Activated CD4-positive, alpha-beta T cell treated with anti-CD3 and anti-CD28 coated beads, Interleukin-2, amount 10 ng/mL, durations not matched to agents 24 days and 14 days (primary cell): Measurements from ENCODE around the gene EPHB1. TPM values are rescaled to one million over a fixed set of nuclear protein-coding genes. Genes with fewer than 3 reads are reported as not detected.

ENCODE experiments used
- DNase-seq: peaks from one replicate; pipeline ENCODE4 v3.0.0; 2022
- H3K27ac Mint-ChIP-seq: one replicate; pipeline ENCODE4 v1.8.0; 2022; ENCODE audit warnings: mild to moderate bottlenecking, mixed read lengths
- H3K27me3 Mint-ChIP-seq: one replicate; pipeline ENCODE4 v1.8.0; 2022; ENCODE audit warnings: mixed read lengths
- H3K36me3 Mint-ChIP-seq: one replicate; pipeline ENCODE4 v1.8.0; 2022; ENCODE audit warnings: low read depth, mild to moderate bottlenecking, mixed read lengths
- H3K4me1 Mint-ChIP-seq: one replicate; pipeline ENCODE4 v1.8.0; 2021; ENCODE audit warnings: mixed read lengths
- H3K4me3 Mint-ChIP-seq: one replicate; pipeline ENCODE4 v1.8.0; 2022; ENCODE audit warnings: mild to moderate bottlenecking, moderate library complexity, mixed read lengths
- H3K9me3 Mint-ChIP-seq: one replicate; pipeline ENCODE4 v1.8.0; 2021; ENCODE audit warnings: mixed read lengths
- intact Hi-C: fragments of 100-400 bp; cut with micrococcal nuclease; formaldehyde crosslinking; loops from one replicate; pipeline ENCODE4 v1.15.1; 2023
- total RNA-seq: library from RNA; stranded (reverse); gene quantifications from 2 replicates; pipeline ENCODE4 v1.2.3, GENCODE V29; 2022

EPHB1 gene
- total RNA-seq, 1 donor from 2014 or later: 1.6 TPM

DNA sequence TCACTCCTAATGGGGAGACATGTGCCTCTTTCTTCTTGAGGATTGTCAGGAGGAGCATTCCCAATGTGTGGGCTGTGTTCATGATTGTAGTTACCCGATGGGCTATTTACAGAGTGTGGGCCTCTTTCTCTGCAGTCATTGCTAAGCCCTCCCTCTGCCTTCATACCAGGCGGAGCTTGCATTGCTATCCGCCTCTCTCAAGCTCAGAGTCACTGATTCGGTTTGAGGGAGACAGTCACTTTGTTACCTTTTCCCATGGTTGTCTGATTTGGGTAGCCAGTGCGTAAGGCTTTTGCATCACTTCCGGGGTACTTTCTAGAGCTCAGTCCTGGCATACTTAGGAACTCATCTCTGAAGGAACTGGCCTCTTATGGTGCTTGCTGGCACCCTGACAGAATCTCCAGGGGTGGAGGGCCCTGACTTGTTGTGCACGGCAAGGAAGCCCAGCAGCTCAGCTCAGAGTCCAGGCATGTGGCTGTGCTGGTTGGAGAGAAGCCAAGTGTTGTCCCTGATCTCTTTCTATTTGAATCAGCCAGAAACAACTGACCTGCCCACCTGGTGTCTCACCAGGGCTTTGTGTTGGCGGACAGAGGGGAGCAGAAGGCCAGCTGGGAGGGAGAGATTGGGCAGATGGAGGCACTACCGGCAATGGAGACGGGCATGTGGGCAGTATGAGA is 79.8 kb downstream of the EPHB1 start:
- intact Hi-C loops: no loop called here
- Mint-ChIP-seq H3K4me1 (no peaks in the 10 kb centered on the region), H3K36me3 (no peaks in the 10 kb centered on the region), H3K27ac (no peak overlapping the region), H3K27me3 (peaks cover 2% of the 10 kb centered on the region), H3K9me3 (no peaks in the 10 kb centered on the region), H3K4me3 (no peak overlapping the region)
- DNase-seq: no peak

DNA sequence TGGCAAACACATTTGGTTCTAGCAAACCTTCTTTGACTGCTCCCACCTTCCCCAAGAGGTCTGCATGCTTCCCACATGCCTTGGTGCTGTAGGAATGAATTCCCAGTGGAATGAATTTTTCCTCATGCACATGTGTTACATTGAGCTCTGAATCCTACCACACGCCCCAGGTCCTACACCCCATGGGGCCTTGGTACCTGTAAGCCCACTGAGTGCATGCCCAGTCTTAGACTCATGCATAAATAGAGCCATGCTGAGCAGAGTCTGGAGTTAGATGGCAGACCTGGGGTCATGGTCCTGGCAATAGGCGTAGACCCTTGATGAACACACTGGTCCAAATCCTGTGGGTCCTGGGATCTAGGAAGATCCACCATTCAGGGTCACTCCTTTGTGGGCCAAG is 81.8 kb downstream of the EPHB1 start:
- H3K9me3 Mint-ChIP-seq: no peaks in the 10 kb centered on the region

DNA sequence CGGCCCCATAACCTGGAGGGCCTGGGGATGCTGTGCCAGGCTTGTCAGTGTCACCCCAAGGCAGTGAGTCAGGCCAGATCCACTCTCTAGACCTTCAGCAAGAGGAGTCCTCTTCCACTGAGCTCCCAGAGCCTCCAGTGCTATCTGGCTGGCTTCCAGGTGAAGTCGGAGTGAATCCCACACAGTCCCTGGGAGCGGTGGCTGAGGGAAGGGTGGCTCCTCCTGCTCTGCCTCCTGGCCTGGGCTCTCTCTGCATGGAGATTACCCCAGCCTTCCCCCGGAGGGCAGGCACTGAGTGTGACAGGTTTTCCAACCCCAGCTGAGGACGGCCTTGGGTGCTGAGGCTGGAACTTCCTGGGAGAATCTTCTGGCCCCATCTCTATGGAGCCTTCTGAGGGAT is 82.7 kb downstream of the EPHB1 start:
- H3K27me3 Mint-ChIP-seq: no peaks in the 10 kb centered on the region

More for the DNA sequence above, 81.8 kb downstream of the EPHB1 start:
- intact Hi-C loops: no loop called here
- DNase-seq: no peak
- Mint-ChIP-seq H3K4me1 (no peaks in the 10 kb centered on the region), H3K27me3 (no peaks in the 10 kb centered on the region), H3K36me3 (no peaks in the 10 kb centered on the region), H3K4me3 (no peak overlapping the region), H3K27ac (no peak overlapping the region)

DNA sequence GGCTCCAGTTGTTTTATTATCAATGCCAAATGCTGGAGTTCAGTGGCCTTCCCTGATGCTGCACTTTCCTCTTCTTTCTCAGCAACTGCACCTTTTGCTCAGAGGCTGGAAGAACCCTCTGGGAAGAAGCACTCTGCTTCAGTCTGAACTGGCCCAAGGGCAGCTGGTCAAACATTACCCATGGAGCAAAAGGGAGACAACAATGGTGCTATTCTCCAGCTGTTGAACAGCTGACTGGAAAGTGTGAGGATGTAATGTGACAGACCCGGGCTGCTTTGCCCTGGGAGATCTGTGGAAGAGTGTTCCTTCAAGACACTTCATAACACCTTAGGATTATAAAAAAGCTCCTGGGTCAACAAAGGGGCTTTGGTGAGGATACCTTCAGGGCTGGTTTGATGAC is 84.9 kb downstream of the EPHB1 start:
- intact Hi-C loops: no loop called here
- no peak for DNase-seq
- Mint-ChIP-seq H3K9me3 (no peaks in the 10 kb centered on the region), H3K36me3 (no peaks in the 10 kb centered on the region), H3K27ac (no peak overlapping the region), H3K27me3 (no peaks in the 10 kb centered on the region), H3K4me3 (no peak overlapping the region), H3K4me1 (no peaks in the 10 kb centered on the region)

More for the DNA sequence above, 82.7 kb downstream of the EPHB1 start:
- no peaks in the 10 kb centered on the region for H3K36me3 Mint-ChIP-seq
- no peaks in the 10 kb centered on the region for H3K9me3 Mint-ChIP-seq
- H3K27ac Mint-ChIP-seq: no peak overlapping the region
- intact Hi-C loops: no loop called here
- DNase-seq: no peak
- no peak overlapping the region for H3K4me3 Mint-ChIP-seq
- no peaks in the 10 kb centered on the region for H3K4me1 Mint-ChIP-seq

DNA sequence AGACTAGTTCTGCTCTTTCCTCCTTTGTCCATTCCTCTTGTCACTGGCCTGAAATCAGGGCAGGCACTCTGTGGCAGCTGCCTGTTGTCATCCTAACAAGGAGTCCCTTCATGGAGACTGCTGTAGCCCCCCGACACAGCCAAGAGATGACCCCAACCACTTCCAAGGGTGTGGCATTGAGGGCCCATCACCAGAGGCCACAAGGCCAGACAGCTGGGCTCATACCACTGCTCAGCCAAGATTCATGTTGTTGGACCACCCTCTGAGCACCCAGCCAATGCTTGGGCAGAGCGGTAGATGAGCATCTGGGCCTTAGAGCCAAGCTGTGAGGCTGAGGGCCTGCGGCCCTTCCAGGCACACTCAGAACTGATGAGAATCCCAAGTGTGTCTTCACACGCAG is 85.4 kb downstream of the EPHB1 start:
- Mint-ChIP-seq H3K27me3 (no peaks in the 10 kb centered on the region), H3K36me3 (no peaks in the 10 kb centered on the region), H3K4me1 (no peaks in the 10 kb centered on the region), H3K4me3 (no peak overlapping the region), H3K27ac (no peak overlapping the region), H3K9me3 (no peaks in the 10 kb centered on the region)
- intact Hi-C loops: no loop called here
- no peak for DNase-seq

DNA sequence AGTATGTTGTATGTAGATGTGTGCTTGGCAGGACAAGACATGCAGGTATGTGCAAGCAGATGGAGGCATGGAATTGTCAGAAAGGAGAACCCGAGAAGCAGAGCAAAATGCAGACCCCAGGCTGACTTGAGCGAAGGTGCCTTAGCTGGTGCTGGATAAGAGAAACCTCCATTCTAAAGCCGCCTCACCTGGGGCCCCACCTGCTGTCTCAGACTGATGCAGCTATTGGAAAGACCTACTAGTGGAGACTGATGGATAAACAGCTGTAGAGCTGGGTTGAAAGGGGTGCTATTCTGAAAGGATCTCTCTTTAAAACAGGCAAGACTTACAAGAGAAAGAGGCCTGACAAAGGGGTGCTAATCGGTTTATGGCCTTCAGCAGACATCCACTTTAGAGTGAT is 86.2 kb downstream of the EPHB1 start:
- DNase-seq: no peak
- intact Hi-C loops: no loop called here
- no peak overlapping the region for H3K4me3 Mint-ChIP-seq
- peaks cover 2% of the 10 kb centered on the region for H3K4me1 Mint-ChIP-seq
- H3K27me3 Mint-ChIP-seq: no peaks in the 10 kb centered on the region
- H3K36me3 Mint-ChIP-seq: no peaks in the 10 kb centered on the region
- no peaks in the 10 kb centered on the region for H3K9me3 Mint-ChIP-seq
- H3K27ac Mint-ChIP-seq: no peak overlapping the region

DNA sequence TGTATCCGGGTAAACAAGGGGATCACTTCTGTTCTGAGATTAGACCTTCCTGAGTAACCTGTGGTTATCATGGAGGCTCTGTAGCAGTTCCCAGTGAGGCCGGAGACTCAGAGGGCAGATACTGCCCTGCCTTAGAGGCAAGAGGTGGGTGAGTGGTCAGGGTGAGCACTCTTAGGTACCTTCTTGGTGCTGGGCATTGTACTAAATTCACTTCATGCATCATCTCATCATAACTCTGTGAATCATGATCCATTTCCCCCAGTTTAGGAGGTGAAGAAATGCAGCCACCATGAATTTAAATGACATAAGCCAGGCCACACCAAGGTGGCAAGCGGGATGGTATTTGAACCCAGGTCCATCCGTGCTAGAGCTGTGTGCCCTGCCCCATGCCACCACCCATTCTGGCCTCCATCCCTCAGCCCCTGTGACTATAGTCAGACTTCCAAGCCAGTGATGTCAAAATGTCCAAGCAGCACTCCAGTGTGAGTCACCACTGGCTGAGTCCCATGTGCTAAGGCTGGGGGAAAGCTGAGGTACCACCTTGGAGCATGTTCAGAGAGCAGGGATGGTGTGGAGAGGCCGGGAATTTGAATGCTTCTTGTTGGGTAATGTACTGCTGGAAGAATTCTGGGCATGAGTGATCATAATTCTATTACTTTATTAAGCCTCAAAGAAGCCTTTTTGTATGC is 88.8 kb downstream of the EPHB1 start:
- intact Hi-C loops: no loop called here
- peaks cover 2% of the 10 kb centered on the region for H3K4me1 Mint-ChIP-seq
- no peaks in the 10 kb centered on the region for H3K27me3 Mint-ChIP-seq

DNA sequence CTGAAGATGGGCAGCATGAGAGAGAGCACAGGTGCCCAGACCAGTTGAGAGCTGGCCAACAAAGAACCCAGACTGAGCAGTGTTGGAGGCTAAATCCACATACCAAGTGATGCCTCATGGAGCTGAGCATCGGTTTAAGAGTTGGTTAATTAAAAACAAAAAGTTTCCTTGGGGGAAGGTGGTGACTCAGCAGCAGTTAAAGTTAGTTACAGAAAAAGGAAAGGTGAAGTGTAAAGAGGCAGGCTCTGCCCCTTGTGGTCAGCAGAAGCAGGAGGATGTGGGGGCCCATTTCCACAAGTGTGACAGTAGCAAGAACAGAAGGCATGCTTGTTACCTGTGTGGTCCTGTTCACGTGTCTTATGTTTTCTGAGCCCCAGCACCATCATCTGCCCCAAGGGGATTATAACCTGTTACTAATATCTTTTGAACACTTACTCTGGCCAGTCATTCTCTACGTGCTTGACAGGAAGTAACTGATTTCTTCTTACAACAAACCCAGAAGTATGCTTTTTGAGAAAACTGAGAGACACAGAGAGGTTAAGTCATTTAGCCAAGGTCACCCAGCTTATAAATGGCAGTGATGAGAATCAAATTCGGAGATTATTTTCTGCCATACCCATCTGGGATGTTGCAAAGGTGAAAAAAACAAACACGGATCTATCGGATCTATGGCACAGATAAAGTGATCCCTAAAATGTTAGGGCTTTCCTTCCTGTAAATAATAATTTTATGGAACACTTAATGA is 91.0 kb downstream of the EPHB1 start:
- intact Hi-C loops: no loop called here
- Mint-ChIP-seq H3K9me3 (no peaks in the 10 kb centered on the region), H3K4me1 (peaks cover 2% of the 10 kb centered on the region), H3K27me3 (no peaks in the 10 kb centered on the region), H3K36me3 (no peaks in the 10 kb centered on the region), H3K4me3 (no peak overlapping the region), H3K27ac (no peak overlapping the region)
- DNase-seq: no peak

More for the DNA sequence above, 88.8 kb downstream of the EPHB1 start:
- Mint-ChIP-seq H3K27ac (no peak overlapping the region), H3K4me3 (no peak overlapping the region), H3K36me3 (no peaks in the 10 kb centered on the region), H3K9me3 (no peaks in the 10 kb centered on the region)
- DNase-seq: no peak

DNA sequence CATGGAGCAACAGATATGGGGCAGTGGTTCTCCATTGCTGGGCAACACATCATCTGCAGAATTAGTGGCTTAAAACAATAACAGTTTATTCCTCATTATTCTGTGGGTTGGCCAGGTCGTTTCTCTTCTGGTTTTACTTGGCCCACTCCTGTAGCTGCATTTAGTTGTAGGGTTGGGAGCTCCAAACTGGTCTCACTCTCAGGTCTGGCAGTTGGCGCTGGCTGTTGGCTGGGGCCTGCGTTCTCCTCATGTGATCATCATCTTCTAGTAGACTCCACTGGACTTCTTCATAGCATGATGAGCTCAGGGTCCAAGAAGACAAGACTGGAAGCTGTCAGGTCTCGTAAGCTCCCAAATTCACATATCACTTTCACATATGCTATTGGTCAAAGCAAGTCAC is 91.9 kb downstream of the EPHB1 start:
- Mint-ChIP-seq H3K9me3 (no peaks in the 10 kb centered on the region), H3K4me1 (peaks cover 2% of the 10 kb centered on the region), H3K4me3 (no peak overlapping the region), H3K36me3 (no peaks in the 10 kb centered on the region), H3K27me3 (no peaks in the 10 kb centered on the region), H3K27ac (no peak overlapping the region)
- intact Hi-C loops: no loop called here
- DNase-seq: no peak

DNA sequence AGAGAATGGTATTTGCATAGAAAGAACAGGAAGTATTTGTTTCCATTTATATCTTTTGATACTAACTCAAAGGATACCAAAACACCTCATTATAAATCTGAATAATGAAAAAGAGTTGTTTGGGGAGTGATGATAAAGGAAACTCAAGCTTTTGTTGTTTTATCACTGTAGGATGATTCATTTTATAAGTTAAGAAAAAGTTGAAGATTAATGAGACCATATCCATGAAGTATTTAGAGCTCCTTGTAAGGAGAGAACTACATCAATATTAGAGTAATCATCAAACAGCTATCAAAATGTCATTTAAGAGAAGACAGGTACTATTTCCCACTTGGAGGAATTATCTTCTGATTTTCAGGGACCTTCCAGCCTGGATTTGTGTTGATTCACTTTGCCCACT is 92.5 kb downstream of the EPHB1 start:
- H3K4me3 Mint-ChIP-seq: no peak overlapping the region
- intact Hi-C loops: no loop called here
- no peaks in the 10 kb centered on the region for H3K36me3 Mint-ChIP-seq
- DNase-seq: no peak
- no peak overlapping the region for H3K27ac Mint-ChIP-seq
- no peaks in the 10 kb centered on the region for H3K9me3 Mint-ChIP-seq
- no peaks in the 10 kb centered on the region for H3K27me3 Mint-ChIP-seq
- peaks cover 2% of the 10 kb centered on the region for H3K4me1 Mint-ChIP-seq

DNA sequence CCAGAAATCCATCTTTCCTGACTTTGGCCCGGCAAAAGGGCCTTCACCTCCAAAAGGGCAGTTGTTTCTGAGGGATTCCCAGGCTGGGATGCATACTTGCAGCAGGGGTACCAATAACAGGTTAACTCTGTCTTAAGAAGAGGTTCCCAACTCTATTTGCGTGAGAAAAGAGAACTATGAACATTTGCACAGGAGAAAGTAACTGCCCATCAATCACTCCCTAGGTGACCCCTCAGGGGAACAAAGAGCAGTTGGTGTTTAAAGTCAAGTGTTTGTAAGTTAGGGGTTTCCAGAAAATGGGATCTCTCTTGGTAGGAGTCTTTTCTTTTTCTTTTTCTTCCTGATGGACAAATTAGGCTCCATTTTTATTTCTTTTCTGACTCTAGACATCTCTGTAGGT is 97.3 kb downstream of the EPHB1 start:
- Mint-ChIP-seq H3K4me1 (no peaks in the 10 kb centered on the region), H3K27me3 (peaks cover 5% of the 10 kb centered on the region), H3K27ac (no peak overlapping the region), H3K4me3 (no peak overlapping the region), H3K9me3 (no peaks in the 10 kb centered on the region), H3K36me3 (no peaks in the 10 kb centered on the region)
- intact Hi-C loops: no loop called here
- DNase-seq: no peak

DNA sequence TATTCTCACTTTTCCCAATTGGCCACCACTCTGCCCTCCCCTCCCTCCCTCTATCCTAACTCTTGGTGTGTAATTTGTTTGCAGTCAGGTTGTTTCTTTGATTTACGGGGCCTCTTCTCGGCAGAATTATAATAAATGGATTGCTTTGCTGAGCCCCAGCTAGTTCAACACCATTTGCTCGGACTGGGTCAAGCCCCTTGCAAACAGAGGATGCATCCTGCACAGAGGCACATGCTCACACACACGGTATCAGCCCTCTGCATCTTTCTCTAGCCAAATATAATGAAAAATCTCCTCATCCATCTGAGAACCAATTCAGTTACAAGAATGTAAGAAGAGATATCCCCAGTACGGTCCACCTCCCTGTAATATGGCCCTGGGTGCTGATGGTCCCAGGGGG is 97.7 kb downstream of the EPHB1 start:
- H3K4me3 Mint-ChIP-seq: no peak overlapping the region
- H3K4me1 Mint-ChIP-seq: no peaks in the 10 kb centered on the region
- H3K9me3 Mint-ChIP-seq: no peaks in the 10 kb centered on the region
- no peak for DNase-seq
- peaks cover 5% of the 10 kb centered on the region for H3K27me3 Mint-ChIP-seq
- no peak overlapping the region for H3K27ac Mint-ChIP-seq
- intact Hi-C loops: no loop called here
- no peaks in the 10 kb centered on the region for H3K36me3 Mint-ChIP-seq

DNA sequence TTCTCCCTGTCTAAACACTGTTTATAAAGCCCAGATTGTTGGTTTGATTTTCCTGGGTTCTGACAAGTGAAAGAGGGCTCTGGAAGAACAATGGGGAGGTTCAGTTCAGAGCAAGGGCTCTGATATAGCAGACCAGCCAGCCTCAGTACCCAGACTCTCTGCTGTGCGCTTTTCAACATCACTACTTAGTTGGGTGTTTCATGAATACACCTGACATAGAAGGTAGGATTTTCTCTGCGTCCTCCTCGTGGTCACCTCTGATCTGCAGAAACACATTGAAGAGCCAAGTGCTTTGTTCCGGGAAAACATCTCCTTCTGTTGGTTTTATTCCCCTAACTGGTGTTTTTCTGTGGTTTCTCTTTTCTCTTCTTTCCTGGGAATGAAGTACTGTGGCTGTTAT is 99.5 kb downstream of the EPHB1 start:
- no peak for DNase-seq
- H3K4me3 Mint-ChIP-seq: no peak overlapping the region
- no peak overlapping the region for H3K27ac Mint-ChIP-seq
- H3K36me3 Mint-ChIP-seq: no peaks in the 10 kb centered on the region
- no peaks in the 10 kb centered on the region for H3K9me3 Mint-ChIP-seq
- H3K4me1 Mint-ChIP-seq: no peaks in the 10 kb centered on the region
- peaks cover 5% of the 10 kb centered on the region for H3K27me3 Mint-ChIP-seq
- intact Hi-C loops: no loop called here

DNA sequence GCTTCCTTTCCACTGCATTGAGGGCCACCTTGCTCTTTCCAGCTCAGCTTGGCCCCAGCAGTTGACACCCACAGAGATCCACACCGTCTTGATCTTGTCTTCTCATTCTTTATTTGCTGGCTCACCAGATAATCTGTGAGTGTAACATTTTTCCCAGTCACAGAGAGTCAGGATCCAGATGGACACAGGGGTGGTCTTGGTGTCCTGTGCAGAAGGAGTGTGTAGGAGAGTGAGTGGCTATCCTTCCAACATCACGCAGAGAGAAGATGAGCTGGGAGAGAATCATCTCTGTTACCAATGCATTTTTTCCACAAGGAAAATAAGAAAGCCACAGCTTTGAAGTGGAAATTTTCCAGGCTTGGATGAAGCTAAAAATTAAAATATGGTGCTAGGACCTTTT is 100.1 kb downstream of the EPHB1 start:
- H3K36me3 Mint-ChIP-seq: no peaks in the 10 kb centered on the region
- intact Hi-C loops: no loop called here
- peaks cover 10% of the 10 kb centered on the region for H3K27me3 Mint-ChIP-seq
- no peak overlapping the region for H3K4me3 Mint-ChIP-seq
- H3K9me3 Mint-ChIP-seq: no peaks in the 10 kb centered on the region
- no peak for DNase-seq
- no peak overlapping the region for H3K27ac Mint-ChIP-seq
- no peaks in the 10 kb centered on the region for H3K4me1 Mint-ChIP-seq
